ENCODE data around the gene C13orf46. TPM values are rescaled to one million over a fixed set of nuclear protein-coding genes. Genes with fewer than 3 reads are reported as not detected.

The C13orf46 gene
- total and polyA plus RNA-seq, 2 donors (not counting 1 experiment from before 2014, with no cell fraction given): 1.4 to 4.8 TPM

GRCh38 chr13:114002771-114003321 lies 29.0 kb upstream of the C13orf46 start:
- H2AFZ ChIP-seq (ENCODE audit: insufficient read depth, low read depth, low read length, poor library complexity, severe bottlenecking): no peak overlapping the region
- peaks cover 17% of the 10 kb centered on the region for H4K20me1 ChIP-seq (ENCODE audit: control insufficient read depth, insufficient read depth, low read length, poor library complexity, severe bottlenecking)
- WGBS (ENCODE audit: insufficient coverage): 98% methylated on average over 23 of the region's 24 CpGs
- H3K4me3 Mint-ChIP-seq: no peak overlapping the region
- intact Hi-C loops (cut with micrococcal nuclease): no loop called here
- H3K9me3 Mint-ChIP-seq (ENCODE audit: insufficient read depth): no peaks in the 10 kb centered on the region
- no peaks in the 10 kb centered on the region for H3K4me1 Mint-ChIP-seq
- H3K9me3 ChIP-seq (ENCODE audit: control extremely low read depth in 1 of 3, control insufficient read depth in 2 of 3, insufficient read depth in 1 of 3, low read length in 2 of 3): no peaks in the 10 kb centered on the region
- DNase-seq (no peak), ATAC-seq (ENCODE audit: low read depth) (no peak)
- peaks cover 0 to 43% of the 10 kb centered on the region in 2 experiments for H3K36me3 ChIP-seq (replicated peaks in 1 of 2; ENCODE audit: control extremely low read depth in 1 of 2, control insufficient read depth in 1 of 2, extremely low read depth in 1 of 2, insufficient read depth in 2 of 2, low read length in 1 of 2)
- no peaks in the 10 kb centered on the region for H3K27me3 Mint-ChIP-seq
- H3K27ac ChIP-seq (ENCODE audit: low read length in 2 of 2): no peak overlapping the region
- H3K4me1 ChIP-seq (ENCODE audit: control insufficient read depth in 2 of 2, insufficient read depth in 2 of 2, low read length in 2 of 2): no peaks in the 10 kb centered on the region
- H3K79me2 ChIP-seq (ENCODE audit: control insufficient read depth, insufficient read depth, low read length): no peaks in the 10 kb centered on the region
- ChIA-PET POLR2A (no interaction called here), CTCF (interaction anchor here (1.5 kb wide), 1 partner anchor 224 kb away, joined by 3 read pairs; no protein-coding TSS in a partner anchor)
- TF ChIP-seq EZH2 (IDR thresholded peaks at IDR 0.05; ENCODE audit: borderline replicate concordance, insufficient read depth, low read depth, low read length, poor library complexity, severe bottlenecking) (no peak), CTCF (IDR thresholded peaks at IDR 0.05) (no peak)
- H3K9ac ChIP-seq (ENCODE audit: low read length): no peak overlapping the region
- H3K4me3 ChIP-seq (ENCODE audit: control extremely low read depth in 1 of 5, extremely low read depth in 1 of 5, insufficient read depth in 1 of 5, low read depth in 2 of 5, low read length in 4 of 5): no peak overlapping the region
- no peak overlapping the region for H3K27ac Mint-ChIP-seq
- no peak overlapping the region for H3K4me2 ChIP-seq (replicated peaks; ENCODE audit: low read depth, low read length, poor library complexity, severe bottlenecking)
- no peaks in the 10 kb centered on the region for H3K27me3 ChIP-seq (replicated peaks in 1 of 4; ENCODE audit: control extremely low read depth in 1 of 4, control insufficient read depth in 3 of 4, insufficient read depth in 4 of 4, low read length in 3 of 4)

- Histone ChIP-seq H3K27ac (ENCODE audit: low read length in 2 of 2) (no peak overlapping the region), H2AFZ (ENCODE audit: insufficient read depth, low read depth, low read length, poor library complexity, severe bottlenecking) (no peak overlapping the region), H3K79me2 (ENCODE audit: control insufficient read depth, insufficient read depth, low read length) (no peaks in the 10 kb centered on the region), H3K27me3 (replicated peaks in 1 of 4; ENCODE audit: control extremely low read depth in 1 of 4, control insufficient read depth in 3 of 4, insufficient read depth in 4 of 4, low read length in 3 of 4) (no peaks in the 10 kb centered on the region), H3K9me3 (ENCODE audit: control extremely low read depth in 1 of 3, control insufficient read depth in 2 of 3, insufficient read depth in 1 of 3, low read length in 2 of 3) (no peaks in the 10 kb centered on the region), H3K4me3 (ENCODE audit: control extremely low read depth in 1 of 5, extremely low read depth in 1 of 5, insufficient read depth in 1 of 5, low read depth in 2 of 5, low read length in 4 of 5) (no peak overlapping the region), H3K36me3 (replicated peaks in 1 of 2; ENCODE audit: control extremely low read depth in 1 of 2, control insufficient read depth in 1 of 2, extremely low read depth in 1 of 2, insufficient read depth in 2 of 2, low read length in 1 of 2) (peaks cover 0 to 42% of the 10 kb centered on the region in 2 experiments), H3K4me2 (replicated peaks; ENCODE audit: low read depth, low read length, poor library complexity, severe bottlenecking) (no peak overlapping the region), H4K20me1 (ENCODE audit: control insufficient read depth, insufficient read depth, low read length, poor library complexity, severe bottlenecking) (peaks cover 17% of the 10 kb centered on the region), H3K4me1 (ENCODE audit: control insufficient read depth in 2 of 2, insufficient read depth in 2 of 2, low read length in 2 of 2) (no peaks in the 10 kb centered on the region), H3K9ac (ENCODE audit: low read length) (no peak overlapping the region)
- Mint-ChIP-seq H3K27ac (no peak overlapping the region), H3K4me3 (no peak overlapping the region), H3K27me3 (no peaks in the 10 kb centered on the region), H3K4me1 (no peaks in the 10 kb centered on the region), H3K9me3 (ENCODE audit: insufficient read depth) (no peaks in the 10 kb centered on the region)
- intact Hi-C loops (cut with micrococcal nuclease): no loop called here
- 97% methylated on average over 27 of the region's 27 CpGs for WGBS (ENCODE audit: insufficient coverage)
- no peak for TF ChIP-seq EZH2 (IDR thresholded peaks at IDR 0.05; ENCODE audit: borderline replicate concordance, insufficient read depth, low read depth, low read length, poor library complexity, severe bottlenecking)
- TF ChIP-seq CTCF (IDR thresholded peaks at IDR 0.05): no peak
- POLR2A ChIA-PET: no interaction called here
- CTCF ChIA-PET: interaction anchor here (1.5 kb wide), 1 partner anchor 224 kb away, joined by 3 read pairs; no protein-coding TSS in a partner anchor
- ATAC-seq (ENCODE audit: low read depth): no peak
- no peak for DNase-seq
Measured at GRCh38 chr13:114002009-114002544, 28.2 kb upstream of the C13orf46 start.

Measured in B cell (primary cell).